Hepatocyte (in vitro differentiated cells): ENCODE measurements around the gene SHOC2. TPM values are rescaled to one million over a fixed set of nuclear protein-coding genes. Genes with fewer than 3 reads are reported as not detected.

Experiments used
- DNase-seq: peaks from one replicate; pipeline ENCODE4 v3.0.0-alpha.2; 2016; ENCODE audit warnings: low spot score
- H2AFZ ChIP-seq: fragments of 200-600 bp; sonication (generic); 2 replicates; pipeline ENCODE4 v1.6.0; 2016; ENCODE audit warnings: antibody characterized with exemption, mild to moderate bottlenecking
- H3K27ac ChIP-seq: fragments of 200-600 bp; sonication (generic); 2 replicates; pipeline ENCODE4 v1.5.1; 2016; ENCODE audit warnings: mild to moderate bottlenecking
- H3K27me3 ChIP-seq: fragments of 200-600 bp; sonication (generic); 2 replicates; pipeline ENCODE4 v1.6.1; 2016
- H3K36me3 ChIP-seq: fragments of 200-600 bp; sonication (generic); replicated peaks from 2 replicates; pipeline ENCODE4 v1.5.1; 2016; ENCODE audit warnings: low read depth; ENCODE audit not compliant: insufficient read depth
- H3K4me1 ChIP-seq: fragments of 200-600 bp; sonication (generic); 2 replicates; pipeline ENCODE4 v1.5.1; 2016; ENCODE audit warnings: mild to moderate bottlenecking, moderate library complexity; ENCODE audit not compliant: insufficient read depth
- H3K4me2 ChIP-seq: fragments of 200-600 bp; sonication (generic); 2 replicates; pipeline ENCODE4 v1.6.0; 2016
- H3K4me3 ChIP-seq: fragments of 200-600 bp; sonication (generic); 2 replicates; pipeline ENCODE4 v1.5.1; 2016; ENCODE audit warnings: mild to moderate bottlenecking
- H3K79me2 ChIP-seq: fragments of 200-600 bp; sonication (generic); 2 replicates; pipeline ENCODE4 v1.6.0; 2017; ENCODE audit warnings: mild to moderate bottlenecking
- H3K9me2 ChIP-seq: fragments of 200-600 bp; sonication (generic); replicated peaks from 2 replicates; pipeline ENCODE4 v1.6.0; 2017; ENCODE audit warnings: mild to moderate bottlenecking; ENCODE audit not compliant: insufficient read depth
- H3K9me3 ChIP-seq: fragments of 200-600 bp; sonication (generic); 2 replicates; pipeline ENCODE4 v1.5.1; 2016; ENCODE audit warnings: low read depth, mild to moderate bottlenecking
- H4K20me1 ChIP-seq: fragments of 200-600 bp; sonication (generic); 2 replicates; pipeline ENCODE4 v1.6.0; 2016; ENCODE audit warnings: mild to moderate bottlenecking; ENCODE audit not compliant: insufficient read depth, poor library complexity, severe bottlenecking
- EZH2 ChIP-seq: fragments of 200-600 bp; sonication (generic); IDR thresholded peaks from 2 replicates; pipeline ENCODE4 v1.6.1; 2016; ENCODE audit warnings: antibody characterized with exemption, mild to moderate bottlenecking, borderline replicate concordance
- EZH2phosphoT487 ChIP-seq: fragments of 200-600 bp; sonication (generic); IDR thresholded peaks from one replicate; pipeline ENCODE4 v1.6.1; 2018; ENCODE audit warnings: antibody characterized with exemption, mild to moderate bottlenecking, low read depth, moderate library complexity; ENCODE audit not compliant: unreplicated experiment, severe bottlenecking
- WGBS: methylation state at CpG from one replicate; pipeline ENCODE4 v1.1.6; 2016; ENCODE audit warnings: low lambda C conversion rate; ENCODE audit errors: missing lambda C conversion rate; 5-methylcytosine and 5-hydroxymethylcytosine counted together
- polyA plus RNA-seq: library from polyadenylated mRNA; unstranded; fragments of >200 nt; fragmentation: Nextera tagmentation; extraction: Ambion mirVana; gene quantifications from 2 replicates; pipeline ENCODE4 v1.2.1, GENCODE V29; 2016
- total RNA-seq: library from RNA; depleted of rRNA; stranded (reverse); fragments of >200 nt; gene quantifications from 2 replicates; pipeline ENCODE4 v1.2.3, GENCODE V29; 2014
- TF ChIP-seq, protein P1 (sequence below): fragments of 200-600 bp; sonication (generic); IDR thresholded peaks from 2 replicates; pipeline ENCODE4 v1.5.1; 2016; ENCODE audit warnings: antibody characterized with exemption, mild to moderate bottlenecking; ENCODE audit not compliant: poor library complexity

SHOC2 gene
- total and polyA plus RNA-seq, 2 experiments from 2014 or later = 27.5 to 58.9 TPM

DNA sequence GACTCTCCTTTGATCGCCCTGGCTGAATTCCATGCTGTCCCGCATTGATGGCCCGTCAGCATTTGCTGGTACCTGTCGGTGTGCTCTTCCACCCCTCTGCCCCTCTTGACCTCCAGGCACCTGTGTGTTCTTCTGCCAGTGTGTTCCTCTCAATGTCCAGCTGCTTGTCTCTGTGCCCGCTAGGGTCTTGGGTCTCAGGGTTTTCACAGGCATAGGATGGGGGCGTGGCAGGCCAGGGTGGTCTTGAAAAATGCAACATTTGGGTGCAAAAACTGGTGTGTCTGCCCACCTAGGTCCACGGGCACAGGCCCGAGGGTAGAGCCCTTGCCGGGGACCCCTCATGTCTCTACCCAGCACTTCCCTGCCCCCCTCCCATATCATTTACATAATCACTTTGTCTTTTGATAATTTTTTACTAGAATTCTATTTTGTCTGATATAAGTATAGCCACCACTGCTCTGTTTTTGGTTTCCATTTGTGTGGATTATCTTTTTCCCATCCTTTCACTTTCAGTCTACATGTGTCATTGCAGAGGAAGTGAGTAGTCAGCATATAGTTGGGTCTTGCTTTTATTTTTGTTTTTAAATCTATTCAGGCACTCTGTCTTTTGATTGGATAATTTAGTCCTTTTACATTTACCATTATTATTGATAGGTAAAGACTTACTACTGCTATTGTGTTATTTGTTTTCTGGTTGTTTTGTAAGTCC, 110.8 kb downstream of the SHOC2 start:
- H2AFZ ChIP-seq = no peak overlapping the region
- H3K27me3 ChIP-seq = no peaks in the 10 kb centered on the region
- WGBS = over 99% methylated on average over 9 of the region's 9 CpGs
- no peak for TF ChIP-seq EZH2
- TF ChIP-seq, protein P1, sequence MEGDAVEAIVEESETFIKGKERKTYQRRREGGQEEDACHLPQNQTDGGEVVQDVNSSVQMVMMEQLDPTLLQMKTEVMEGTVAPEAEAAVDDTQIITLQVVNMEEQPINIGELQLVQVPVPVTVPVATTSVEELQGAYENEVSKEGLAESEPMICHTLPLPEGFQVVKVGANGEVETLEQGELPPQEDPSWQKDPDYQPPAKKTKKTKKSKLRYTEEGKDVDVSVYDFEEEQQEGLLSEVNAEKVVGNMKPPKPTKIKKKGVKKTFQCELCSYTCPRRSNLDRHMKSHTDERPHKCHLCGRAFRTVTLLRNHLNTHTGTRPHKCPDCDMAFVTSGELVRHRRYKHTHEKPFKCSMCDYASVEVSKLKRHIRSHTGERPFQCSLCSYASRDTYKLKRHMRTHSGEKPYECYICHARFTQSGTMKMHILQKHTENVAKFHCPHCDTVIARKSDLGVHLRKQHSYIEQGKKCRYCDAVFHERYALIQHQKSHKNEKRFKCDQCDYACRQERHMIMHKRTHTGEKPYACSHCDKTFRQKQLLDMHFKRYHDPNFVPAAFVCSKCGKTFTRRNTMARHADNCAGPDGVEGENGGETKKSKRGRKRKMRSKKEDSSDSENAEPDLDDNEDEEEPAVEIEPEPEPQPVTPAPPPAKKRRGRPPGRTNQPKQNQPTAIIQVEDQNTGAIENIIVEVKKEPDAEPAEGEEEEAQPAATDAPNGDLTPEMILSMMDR = no peak
- TF ChIP-seq EZH2phosphoT487 = no peak
- no peaks in the 10 kb centered on the region for H4K20me1 ChIP-seq
- H3K4me3 ChIP-seq = no peak overlapping the region
- H3K4me2 ChIP-seq = no peak overlapping the region
- H3K36me3 ChIP-seq = no peaks in the 10 kb centered on the region
- DNase-seq = no peak
- H3K9me2 ChIP-seq = no peaks in the 10 kb centered on the region
- H3K27ac ChIP-seq = no peak overlapping the region
- H3K79me2 ChIP-seq = no peaks in the 10 kb centered on the region
- no peaks in the 10 kb centered on the region for H3K9me3 ChIP-seq
- H3K4me1 ChIP-seq = no peaks in the 10 kb centered on the region

DNA sequence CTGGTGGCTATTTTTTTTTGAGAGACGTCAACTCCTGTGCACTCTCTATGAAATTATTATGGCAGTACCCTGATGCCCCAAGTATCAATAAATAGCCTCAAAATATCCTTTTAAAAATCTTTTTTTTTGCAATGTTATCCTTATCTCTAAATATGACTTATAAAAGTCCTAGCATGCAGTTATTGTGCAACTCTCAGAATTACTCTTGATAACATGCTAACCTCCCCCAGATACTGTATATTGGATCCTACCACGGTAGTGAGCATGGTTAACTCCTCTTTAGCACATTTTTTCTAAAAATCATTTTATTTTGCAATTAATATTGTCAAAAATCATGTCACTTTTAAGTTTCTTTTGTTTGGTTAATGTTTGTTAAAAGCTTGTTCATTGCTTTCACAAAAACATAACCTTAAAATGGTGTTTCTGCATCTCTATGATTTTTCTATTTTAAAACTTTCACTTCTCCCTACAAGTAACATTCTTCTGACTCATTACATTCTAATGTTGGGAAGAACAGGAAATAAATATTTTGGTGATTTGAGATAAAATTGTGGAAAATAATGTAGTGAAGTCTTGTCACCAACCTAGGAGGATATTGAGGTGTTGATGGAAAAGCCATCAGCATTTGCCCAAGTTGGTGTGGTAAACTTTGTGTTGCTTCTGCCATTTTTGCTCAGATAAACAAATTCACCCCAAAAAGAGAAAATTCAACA, 115.3 kb downstream of the SHOC2 start:
- DNase-seq = no peak
- Histone ChIP-seq H3K27me3 (no peaks in the 10 kb centered on the region), H3K9me3 (no peaks in the 10 kb centered on the region), H3K79me2 (no peaks in the 10 kb centered on the region), H3K9me2 (no peaks in the 10 kb centered on the region), H3K4me1 (no peaks in the 10 kb centered on the region), H4K20me1 (no peaks in the 10 kb centered on the region), H2AFZ (no peak overlapping the region), H3K4me3 (no peak overlapping the region), H3K4me2 (no peak overlapping the region), H3K27ac (no peak overlapping the region), H3K36me3 (no peaks in the 10 kb centered on the region)
- WGBS = 95% methylated on average over 2 of the region's 2 CpGs
- TF ChIP-seq EZH2phosphoT487 = no peak
- TF ChIP-seq, protein P1 = no peak
- no peak for TF ChIP-seq EZH2

DNA sequence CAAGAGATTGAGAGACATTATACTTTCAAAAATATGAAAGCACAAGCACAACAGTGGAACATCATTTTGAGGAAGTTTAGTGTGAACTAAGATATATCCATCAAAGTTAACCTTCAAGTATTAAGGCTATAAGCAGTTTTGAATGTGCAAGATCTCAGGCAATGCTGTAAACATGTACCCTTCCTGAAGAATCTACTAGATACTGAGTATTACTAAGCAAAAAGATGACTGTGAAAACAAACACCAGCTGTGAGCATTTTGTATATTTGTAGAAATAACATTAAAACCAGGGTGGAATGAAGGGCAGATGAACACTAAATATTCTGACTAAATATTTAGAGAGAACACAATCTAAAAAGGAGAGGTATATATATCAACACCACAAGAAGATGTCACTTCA, 116.1 kb downstream of the SHOC2 start:
- H3K4me1 ChIP-seq = no peaks in the 10 kb centered on the region
- TF ChIP-seq EZH2 (no peak), EZH2phosphoT487 (no peak)
- TF ChIP-seq, protein P1 = no peak
- no peaks in the 10 kb centered on the region for H3K27me3 ChIP-seq
- no peak overlapping the region for H3K4me3 ChIP-seq
- no peak overlapping the region for H3K4me2 ChIP-seq
- H3K27ac ChIP-seq = no peak overlapping the region
- no peaks in the 10 kb centered on the region for H3K9me2 ChIP-seq
- H3K9me3 ChIP-seq = no peaks in the 10 kb centered on the region
- H3K79me2 ChIP-seq = no peaks in the 10 kb centered on the region
- no peaks in the 10 kb centered on the region for H3K36me3 ChIP-seq
- H4K20me1 ChIP-seq = no peaks in the 10 kb centered on the region
- DNase-seq = no peak
- H2AFZ ChIP-seq = no peak overlapping the region
